ENCODE measurements around the gene MAP3K13.

The MAP3K13 gene

GRCh38 chr3:185430375-185430774 lies 67.4 kb downstream of the MAP3K13 start:
- Histone ChIP-seq H3K4me3 (ENCODE audit: insufficient read depth, low read length, poor library complexity, severe bottlenecking) (no peak overlapping the region), H3K27ac (ENCODE audit: low read depth, low read length) (no peak overlapping the region), H3K9me2 (replicated peaks; ENCODE audit: insufficient read depth, low read length) (no peaks in the 10 kb centered on the region), H3K27me3 (ENCODE audit: low read length) (no peaks in the 10 kb centered on the region), H2AFZ (ENCODE audit: low read depth, low read length, severe bottlenecking) (no peak overlapping the region), H3K79me2 (ENCODE audit: insufficient read depth, low read length) (no peaks in the 10 kb centered on the region), H3K9me3 (ENCODE audit: insufficient read depth, low read length) (no peaks in the 10 kb centered on the region), H3K9ac (ENCODE audit: low read length) (no peak overlapping the region), H3F3A (ENCODE audit: insufficient read depth) (no peaks in the 10 kb centered on the region), H3K36me3 (ENCODE audit: low read length) (no peaks in the 10 kb centered on the region), H4K20me1 (ENCODE audit: low read depth, low read length) (no peaks in the 10 kb centered on the region), H3K4me2 (ENCODE audit: low read depth, low read length, poor library complexity, severe bottlenecking) (no peak overlapping the region)
- TF ChIP-seq CTCF (IDR thresholded peaks at IDR 0.05; ENCODE audit: insufficient read depth, low read length, poor library complexity, severe bottlenecking): no peak
- no peak for TF ChIP-seq EZH2phosphoT487 (conservative IDR thresholded peaks at IDR 0.05; ENCODE audit: low read length)

- Histone ChIP-seq H3K9me2 (replicated peaks; ENCODE audit: insufficient read depth, low read length) (no peaks in the 10 kb centered on the region), H3K9ac (ENCODE audit: low read length) (no peak overlapping the region), H2AFZ (ENCODE audit: low read depth, low read length, severe bottlenecking) (no peak overlapping the region), H3K4me2 (ENCODE audit: low read depth, low read length, poor library complexity, severe bottlenecking) (no peak overlapping the region), H3F3A (ENCODE audit: insufficient read depth) (no peaks in the 10 kb centered on the region), H3K27me3 (ENCODE audit: low read length) (no peaks in the 10 kb centered on the region), H3K9me3 (ENCODE audit: insufficient read depth, low read length) (no peaks in the 10 kb centered on the region), H3K36me3 (ENCODE audit: low read length) (no peaks in the 10 kb centered on the region), H3K4me3 (ENCODE audit: insufficient read depth, low read length, poor library complexity, severe bottlenecking) (no peak overlapping the region), H3K79me2 (ENCODE audit: insufficient read depth, low read length) (no peaks in the 10 kb centered on the region), H4K20me1 (ENCODE audit: low read depth, low read length) (no peaks in the 10 kb centered on the region), H3K27ac (ENCODE audit: low read depth, low read length) (no peak overlapping the region)
- TF ChIP-seq EZH2phosphoT487 (conservative IDR thresholded peaks at IDR 0.05; ENCODE audit: low read length) (no peak), CTCF (IDR thresholded peaks at IDR 0.05; ENCODE audit: insufficient read depth, low read length, poor library complexity, severe bottlenecking) (no peak)
These were observed 77.0 kb downstream of the MAP3K13 start for GRCh38 chr3:185439745-185440466.

- Histone ChIP-seq H3K27ac (ENCODE audit: low read depth, low read length) (no peak overlapping the region), H3K9me3 (ENCODE audit: insufficient read depth, low read length) (no peaks in the 10 kb centered on the region), H3K9ac (ENCODE audit: low read length) (no peak overlapping the region), H3K9me2 (replicated peaks; ENCODE audit: insufficient read depth, low read length) (no peaks in the 10 kb centered on the region), H3K4me2 (ENCODE audit: low read depth, low read length, poor library complexity, severe bottlenecking) (no peak overlapping the region), H3F3A (ENCODE audit: insufficient read depth) (no peaks in the 10 kb centered on the region), H2AFZ (ENCODE audit: low read depth, low read length, severe bottlenecking) (no peak overlapping the region), H3K4me3 (ENCODE audit: insufficient read depth, low read length, poor library complexity, severe bottlenecking) (no peak overlapping the region), H3K79me2 (ENCODE audit: insufficient read depth, low read length) (no peaks in the 10 kb centered on the region), H3K27me3 (ENCODE audit: low read length) (no peaks in the 10 kb centered on the region), H4K20me1 (ENCODE audit: low read depth, low read length) (no peaks in the 10 kb centered on the region), H3K36me3 (ENCODE audit: low read length) (no peaks in the 10 kb centered on the region)
- no peak for TF ChIP-seq EZH2phosphoT487 (conservative IDR thresholded peaks at IDR 0.05; ENCODE audit: low read length)
- no peak for TF ChIP-seq CTCF (IDR thresholded peaks at IDR 0.05; ENCODE audit: insufficient read depth, low read length, poor library complexity, severe bottlenecking)
These were observed 79.1 kb downstream of the MAP3K13 start for GRCh38 chr3:185442031-185442430.
